CD4-positive, alpha-beta T cell (primary cell): ENCODE results near the gene PML. TPM values are rescaled to one million over a fixed set of nuclear protein-coding genes. Genes with fewer than 3 reads are reported as not detected.
"Not testable (repeated sequence)": the region's sequence is repeated elsewhere in the genome, so short reads cannot be mapped to it uniquely, and the experiment has no call there.

Experiments
- ATAC-seq: fragments of 200-7000 bp; cut with Tn5 transposase; one replicate; pipeline ENCODE4 v1.10.0; 2022; ENCODE audit warnings: mild to moderate bottlenecking; ENCODE audit not compliant: poor library complexity
- CTCF ChIA-PET: fragments of 350-600 bp; sonication (Branson Sonifier 250); formaldehyde crosslinking; loops from one replicate; lab custom pipeline; 2021; ENCODE audit warnings: antibody characterized with exemption, inconsistent platforms; lab: Charles Lee
- POLR2A ChIA-PET: fragments of 350-600 bp; sonication (Branson Sonifier 250); formaldehyde crosslinking; loops from one replicate; lab custom pipeline; 2021; ENCODE audit warnings: antibody characterized with exemption, inconsistent platforms; lab: Charles Lee
- DNase-seq, 14 experiments: peaks; one replicate each; pipeline ENCODE4 v3.0.0-alpha.2; 2013 to 2020; ENCODE audit warnings: mixed read lengths in 2 of 14
- H3K27ac ChIP-seq, 2 donors: one replicate each; pipeline versions ENCODE4 v1.5.1 to v1.7.0; 2013; ENCODE audit warnings: low read length in 2 of 2, low read depth in 1 of 2, mild to moderate bottlenecking in 1 of 2
- H3K27me3 ChIP-seq, 2 experiments: 1 replicate in 1 of 2; 2 replicates in 1 of 2; pipeline versions ENCODE4 v1.6.1 to v1.7.0; 2013; ENCODE audit warnings: low read length in 2 of 2, control low read depth in 1 of 2, mild to moderate bottlenecking in 1 of 2, moderate library complexity in 1 of 2; ENCODE audit not compliant: insufficient read depth in 2 of 2, control insufficient read depth in 1 of 2
- H3K36me3 ChIP-seq: one replicate; pipeline ENCODE4 v1.6.1; 2013; ENCODE audit warnings: low read length, control low read depth; ENCODE audit not compliant: insufficient read depth
- H3K4me1 ChIP-seq: one replicate; pipeline ENCODE4 v1.6.1; 2013; ENCODE audit warnings: low read length, control low read depth; ENCODE audit not compliant: insufficient read depth
- H3K4me3 ChIP-seq: one replicate; pipeline ENCODE4 v1.5.1; 2013; ENCODE audit warnings: mild to moderate bottlenecking, low read length, moderate library complexity
- H3K9me3 ChIP-seq, 2 experiments: 1 replicate in 1 of 2; 2 replicates in 1 of 2; pipeline versions ENCODE4 v1.6.1 to v1.7.0; 2013; ENCODE audit warnings: low read length in 2 of 2, mild to moderate bottlenecking in 2 of 2, control low read depth in 1 of 2, moderate library complexity in 1 of 2; ENCODE audit not compliant: control insufficient read depth in 1 of 2, insufficient read depth in 1 of 2
- H3K27ac Mint-ChIP-seq: one replicate; pipeline ENCODE4 v1.8.0; 2020; ENCODE audit warnings: mixed read lengths
- H3K27me3 Mint-ChIP-seq: one replicate; pipeline ENCODE4 v1.8.0; 2021; ENCODE audit warnings: mixed read lengths
- H3K36me3 Mint-ChIP-seq: one replicate; pipeline ENCODE4 v1.8.0; 2021; ENCODE audit warnings: low read depth, mixed read lengths
- H3K4me1 Mint-ChIP-seq: one replicate; pipeline ENCODE4 v1.8.0; 2021; ENCODE audit warnings: low read depth, mixed read lengths
- H3K4me3 Mint-ChIP-seq: one replicate; pipeline ENCODE4 v1.8.0; 2020; ENCODE audit warnings: mild to moderate bottlenecking, mixed read lengths
- H3K9me3 Mint-ChIP-seq: one replicate; pipeline ENCODE4 v1.8.0; 2020; ENCODE audit warnings: mixed read lengths
- intact Hi-C, 2 experiments: fragments of 100-400 bp; cut with DNase I in 1 of 2; cut with micrococcal nuclease in 1 of 2; formaldehyde crosslinking; loops; one replicate each; pipeline versions ENCODE4 v1.15.1 to v1.9.0; 2023 to 2025; cut with DNase I, micrococcal nuclease
- total RNA-seq, 174 experiments: library from RNA in 2 of 174; stranded (reverse) in 2 of 174; gene quantifications; one replicate each; pipeline ENCODE4 v1.2.3 and lab custom pipeline; 2021 to 2026

Gene PML
- total RNA-seq, 2 experiments from 2014 or later, result 39.2 to 42.9 TPM

DNA sequence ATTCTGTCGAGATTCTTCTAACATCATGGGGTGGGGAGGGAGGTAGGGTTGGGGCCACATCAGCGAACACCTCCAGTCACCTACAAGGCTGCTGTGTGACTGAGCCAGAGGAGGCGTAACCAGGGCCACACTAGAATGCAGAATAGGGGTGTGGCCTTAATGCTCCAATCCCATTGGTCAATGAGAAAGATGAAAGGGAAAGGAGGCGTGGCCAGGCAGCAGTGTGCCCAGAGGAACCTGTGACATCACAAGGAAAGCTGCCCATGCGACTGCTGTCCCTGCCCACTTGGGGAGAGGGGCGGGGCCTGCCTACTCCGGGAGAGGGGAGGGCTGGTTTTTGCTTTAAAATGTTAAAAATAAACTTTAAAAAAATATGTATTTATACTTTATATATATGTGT, 87.9 kb downstream of the PML start, which contains the start of gene GOLGA6A:
Gene GOLGA6A (minus strand): TSS at position 101 of the 400 bp plus-strand sequence. CDS start 41 bp downstream, at position 60.
- intact Hi-C loops, CTCF ChIA-PET, H3K27ac ChIP-seq, ATAC-seq, H3K4me1 ChIP-seq, H3K4me3 ChIP-seq, H3K4me1 Mint-ChIP-seq, H3K27me3 ChIP-seq, DNase-seq, H3K4me3 Mint-ChIP-seq, H3K9me3 ChIP-seq, H3K27ac Mint-ChIP-seq, POLR2A ChIA-PET, H3K36me3 Mint-ChIP-seq, H3K36me3 ChIP-seq, H3K9me3 Mint-ChIP-seq, H3K27me3 Mint-ChIP-seq: not testable (repeated sequence)

GRCh38 chr15:74094567-74094966, 100.1 kb downstream of the PML start:
- H3K4me1 ChIP-seq, CTCF ChIA-PET, H3K4me3 ChIP-seq, H3K9me3 ChIP-seq, ATAC-seq, H3K4me1 Mint-ChIP-seq, intact Hi-C loops, H3K36me3 Mint-ChIP-seq, H3K9me3 Mint-ChIP-seq, H3K36me3 ChIP-seq, H3K27me3 ChIP-seq, H3K27ac Mint-ChIP-seq, POLR2A ChIA-PET, DNase-seq, H3K27me3 Mint-ChIP-seq, H3K27ac ChIP-seq, H3K4me3 Mint-ChIP-seq: not testable (repeated sequence)

GRCh38 chr15:74095610-74096009, 101.1 kb downstream of the PML start:
- intact Hi-C loops, H3K27me3 Mint-ChIP-seq, CTCF ChIA-PET, H3K4me3 ChIP-seq, H3K4me1 ChIP-seq, H3K9me3 ChIP-seq, H3K36me3 ChIP-seq, H3K27me3 ChIP-seq, H3K4me1 Mint-ChIP-seq, H3K27ac Mint-ChIP-seq, ATAC-seq, DNase-seq, H3K9me3 Mint-ChIP-seq, H3K4me3 Mint-ChIP-seq, H3K36me3 Mint-ChIP-seq, H3K27ac ChIP-seq, POLR2A ChIA-PET: not testable (repeated sequence)

DNA sequence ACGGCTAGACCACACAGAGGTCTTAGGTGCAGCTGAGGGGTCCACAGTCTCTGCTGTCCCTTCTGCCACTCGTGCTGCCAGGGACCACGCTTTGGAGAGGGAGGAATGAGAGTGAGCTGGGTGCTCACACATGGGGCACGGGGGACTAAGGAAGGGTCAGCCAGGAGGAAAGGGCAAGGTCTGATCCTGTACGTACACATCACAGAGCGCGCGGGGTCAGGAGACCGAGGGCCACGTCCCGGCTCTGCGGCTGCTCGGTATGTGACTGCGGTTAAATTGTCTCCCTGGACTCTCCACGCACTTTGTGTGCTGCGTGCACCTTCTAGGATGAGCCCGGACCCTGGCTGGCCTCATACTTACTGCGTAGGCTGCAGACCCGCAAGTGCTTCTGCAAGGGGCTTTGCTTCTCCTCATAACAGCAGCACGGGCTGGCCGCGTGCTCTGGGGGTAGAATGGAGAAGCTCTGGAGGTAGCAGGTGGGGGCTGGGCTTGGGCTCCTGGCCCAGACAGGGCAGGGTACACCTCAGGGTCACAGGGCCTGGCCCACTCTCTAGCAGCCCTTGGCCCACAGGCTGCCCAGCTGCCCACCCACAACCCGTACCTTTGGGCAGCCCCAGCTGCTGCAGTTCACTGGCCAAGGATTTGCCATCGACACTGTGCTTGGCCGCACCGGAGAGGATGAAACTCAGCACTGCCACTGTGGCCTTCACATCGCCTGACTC, 102.4 kb downstream of the PML start:
- H3K27me3 ChIP-seq, H3K9me3 ChIP-seq, ATAC-seq, intact Hi-C loops, H3K4me3 ChIP-seq, H3K4me3 Mint-ChIP-seq, H3K27me3 Mint-ChIP-seq, DNase-seq, CTCF ChIA-PET, H3K4me1 Mint-ChIP-seq, H3K36me3 Mint-ChIP-seq, H3K27ac ChIP-seq, H3K9me3 Mint-ChIP-seq, H3K36me3 ChIP-seq, H3K27ac Mint-ChIP-seq, H3K4me1 ChIP-seq, POLR2A ChIA-PET: not testable (repeated sequence)

Other genes starting within 250 kb of the PML start
- not detected for gene INSYN1, start 241.4 kb upstream of the PML start, total RNA-seq
- not detected for gene TBC1D21, start 121.2 kb upstream of the PML start, total RNA-seq
- 1 to 10 TPM; 3.0 to 3.5 TPM for gene LOXL1, start 68.3 kb upstream of the PML start, total RNA-seq
- 1 to 10 TPM; 4.6 to 5.3 TPM for gene STOML1, start 2.4 kb upstream of the PML start, total RNA-seq
- gene GOLGA6A, start 87.8 kb downstream of the PML start, total RNA-seq, result under 1 TPM; 0.16 to 0.42 TPM
- not detected for gene ISLR2, start 135.9 kb downstream of the PML start, total RNA-seq
- gene ISLR, start 179.0 kb downstream of the PML start, total RNA-seq, result not detected
- not detected for gene STRA6, start 208.1 kb downstream of the PML start, total RNA-seq
- not detected for gene CCDC33, start 241.6 kb downstream of the PML start, total RNA-seq